ENCODE results near the gene PHGDH.
"Not testable (repeated sequence)": the region's sequence is repeated elsewhere in the genome, so short reads cannot be mapped to it uniquely, and the experiment has no call there.

PHGDH gene

DNA sequence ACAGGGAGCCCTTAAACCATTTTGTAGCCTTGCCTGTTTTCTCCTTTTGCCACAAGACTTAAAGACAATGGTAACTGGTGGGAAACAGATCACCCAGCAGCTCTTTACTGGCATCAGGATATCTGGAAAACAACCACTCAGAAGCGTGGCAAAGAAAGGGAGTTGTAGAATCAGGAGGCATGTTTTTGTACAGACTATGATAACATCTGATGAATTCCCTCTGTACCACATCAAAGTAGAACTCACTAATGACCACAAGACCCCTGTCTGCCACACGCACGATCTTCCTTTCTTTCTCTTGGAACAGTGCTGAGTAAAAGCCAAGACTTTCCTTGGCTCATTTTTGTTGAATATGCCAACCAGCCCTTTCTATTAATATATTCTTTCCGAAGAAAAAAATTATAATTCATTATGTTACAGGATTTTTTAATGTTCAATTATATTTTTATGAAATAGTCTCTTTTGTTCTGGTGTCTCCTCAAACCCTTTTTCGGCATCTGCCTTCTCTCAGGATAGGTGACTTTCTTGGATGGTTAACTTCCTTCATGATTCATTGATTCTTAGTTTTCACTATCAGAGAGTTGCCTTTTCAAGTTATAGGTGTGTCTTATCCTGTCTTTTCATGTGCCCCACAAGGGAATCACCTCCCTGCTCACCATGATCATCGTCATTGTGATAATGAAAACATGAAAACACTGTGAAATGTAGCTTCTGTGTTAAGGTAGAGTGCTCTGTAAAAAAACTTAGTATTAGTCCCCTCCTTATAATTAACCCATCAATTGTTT lies 7.9 kb upstream of the PHGDH start:
- in situ Hi-C loops (cut with MboI; ENCODE audit: low sequenced_read_pairs), result no loop called here
- peaks cover 9% of the 10 kb centered on the region; the same call in 1 of the 2 replicates for H3K27me3 ChIP-seq (ENCODE audit: low read depth)
- H3K9me3 ChIP-seq, result peaks cover 9% of the 10 kb centered on the region; the same call in 1 of the 2 replicates
- DNase-seq (ENCODE audit: low spot score in 2 of 2), result no peak
- no peaks in the 10 kb centered on the region for H3K36me3 ChIP-seq (replicated peaks)
- no peaks in the 10 kb centered on the region for H3K4me1 ChIP-seq
- H3K4me3 ChIP-seq, result no peak overlapping the region

GRCh38 chr1:119706599-119706998 lies 5.1 kb upstream of the PHGDH start:
- H3K4me3 ChIP-seq; H3K36me3 ChIP-seq (replicated peaks); H3K9me3 ChIP-seq; DNase-seq (ENCODE audit: low spot score in 2 of 2); in situ Hi-C loops (cut with MboI; ENCODE audit: low sequenced_read_pairs): not testable (repeated sequence)
- Histone ChIP-seq H3K4me1 (peaks cover 15% of the 10 kb centered on the region), H3K27me3 (ENCODE audit: low read depth) (peaks cover 11% of the 10 kb centered on the region; the same call in 1 of the 2 replicates)

GRCh38 chr1:119711356-119711803 lies 354 bp upstream of the PHGDH start:
- Histone ChIP-seq H3K27me3 (ENCODE audit: low read depth) (peaks cover 11% of the 10 kb centered on the region; the same call in 1 of the 2 replicates), H3K36me3 (replicated peaks) (peaks cover 10% of the 10 kb centered on the region), H3K4me3 (peak overlapping the region; percentile 92), H3K4me1 (peaks cover 44% of the 10 kb centered on the region)
- H3K9me3 ChIP-seq; DNase-seq (ENCODE audit: low spot score in 2 of 2); in situ Hi-C loops (cut with MboI; ENCODE audit: low sequenced_read_pairs): not testable (repeated sequence)

GRCh38 chr1:119712342-119713038 lies 756 bp downstream of the PHGDH start:
- H3K36me3 ChIP-seq (replicated peaks), result peaks cover 10% of the 10 kb centered on the region
- H3K9me3 ChIP-seq, result peaks cover 2% of the 10 kb centered on the region; the same call in 1 of the 2 replicates
- in situ Hi-C loops (cut with MboI; ENCODE audit: low sequenced_read_pairs), result no loop called here
- DNase-seq (ENCODE audit: low spot score in 2 of 2), result peak; percentile 88 to 93
- H3K27me3 ChIP-seq (ENCODE audit: low read depth), result peaks cover 8% of the 10 kb centered on the region; the same call in 1 of the 2 replicates
- peak overlapping the region; percentile 92 for H3K4me3 ChIP-seq
- H3K4me1 ChIP-seq, result peaks cover 47% of the 10 kb centered on the region

DNA sequence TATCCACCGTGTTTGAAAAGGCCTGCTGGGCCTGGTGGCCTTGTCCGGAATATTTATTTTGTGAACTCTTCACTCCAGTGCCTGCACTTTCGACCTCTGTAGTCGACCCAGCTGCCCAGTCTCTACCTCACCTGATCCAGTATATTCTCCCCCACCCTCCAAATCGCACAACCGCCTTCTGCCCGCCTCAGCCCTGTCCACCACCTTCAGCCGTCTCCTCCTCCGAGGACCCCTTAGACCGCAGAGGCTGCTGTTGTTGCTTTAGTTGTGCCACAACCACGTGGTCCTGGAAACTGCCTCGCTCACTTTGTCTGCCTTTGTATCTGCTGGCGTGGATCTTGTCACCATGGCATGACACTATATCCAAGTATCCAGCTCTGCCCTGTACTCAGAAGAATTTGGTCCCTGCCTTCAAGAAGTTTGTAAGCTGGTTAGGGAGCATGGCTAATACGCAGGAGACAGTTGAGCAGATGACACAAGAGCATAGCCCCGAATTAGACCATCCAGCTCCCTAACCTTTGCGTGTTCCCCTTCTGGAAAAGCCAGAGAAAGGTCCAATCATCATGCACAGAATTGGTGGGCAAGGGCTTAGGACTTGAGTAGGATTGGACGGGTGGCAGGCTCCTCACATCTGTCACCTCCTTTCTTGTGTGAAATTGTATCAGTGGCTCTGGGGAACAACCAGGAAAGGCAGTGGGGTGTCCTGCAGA lies 1.5 kb downstream of the PHGDH start:
- peaks cover 47% of the 10 kb centered on the region for H3K4me1 ChIP-seq
- H3K27me3 ChIP-seq (ENCODE audit: low read depth), result peaks cover 8% of the 10 kb centered on the region; the same call in 1 of the 2 replicates
- H3K4me3 ChIP-seq, result peak overlapping the region; percentile 92
- H3K36me3 ChIP-seq (replicated peaks), result peaks cover 10% of the 10 kb centered on the region
- in situ Hi-C loops (cut with MboI; ENCODE audit: low sequenced_read_pairs), result no loop called here
- peaks cover 2% of the 10 kb centered on the region; the same call in 1 of the 2 replicates for H3K9me3 ChIP-seq
- peak; percentile 32 to 58 for DNase-seq (ENCODE audit: low spot score in 2 of 2)

GRCh38 chr1:119713749-119714456 lies 2.2 kb downstream of the PHGDH start:
- in situ Hi-C loops (cut with MboI; ENCODE audit: low sequenced_read_pairs), result no loop called here
- H3K4me1 ChIP-seq, result peaks cover 47% of the 10 kb centered on the region
- peak overlapping the region; percentile 92 for H3K4me3 ChIP-seq
- peaks cover 1% of the 10 kb centered on the region; the same call in 1 of the 2 replicates for H3K27me3 ChIP-seq (ENCODE audit: low read depth)
- peak; percentile 17 to 48 for DNase-seq (ENCODE audit: low spot score in 2 of 2)
- H3K36me3 ChIP-seq (replicated peaks), result peaks cover 10% of the 10 kb centered on the region
- H3K9me3 ChIP-seq, result peaks cover 2% of the 10 kb centered on the region; the same call in 1 of the 2 replicates

- Histone ChIP-seq H3K9me3 (peaks cover 2% of the 10 kb centered on the region; the same call in 1 of the 2 replicates), H3K36me3 (replicated peaks) (peaks cover 14% of the 10 kb centered on the region), H3K4me1 (peaks cover 44% of the 10 kb centered on the region), H3K4me3 (peak overlapping the region; percentile 92), H3K27me3 (ENCODE audit: low read depth) (no peaks in the 10 kb centered on the region)
- peak in 1 of 2 experiments; percentile 28 for DNase-seq (ENCODE audit: low spot score in 2 of 2)
- in situ Hi-C loops (cut with MboI; ENCODE audit: low sequenced_read_pairs), result no loop called here
Observed at GRCh38 chr1:119714583-119714982, 2.8 kb downstream of the PHGDH start.

DNA sequence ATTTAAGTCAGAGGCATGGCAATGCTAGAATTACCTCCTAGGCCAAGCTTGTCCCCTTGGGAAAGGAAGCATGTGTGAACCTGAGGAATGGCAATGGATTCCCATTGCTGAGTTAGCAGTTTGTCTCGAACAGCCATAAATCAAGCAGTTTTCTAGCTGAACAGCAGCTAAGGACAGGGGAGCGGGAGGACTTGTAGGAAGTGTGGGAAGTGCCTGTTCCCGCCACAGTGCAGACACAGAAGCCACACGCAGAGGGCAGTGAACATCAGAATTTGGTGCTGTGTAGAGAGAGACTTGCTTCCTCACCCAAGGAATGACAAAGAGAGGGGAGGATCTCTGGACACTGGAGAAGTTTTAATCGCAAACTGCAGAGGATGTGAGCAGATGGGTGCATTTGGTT lies 3.8 kb downstream of the PHGDH start:
- DNase-seq (ENCODE audit: low spot score in 2 of 2), result peak in 1 of 2 experiments; percentile 52
- H3K9me3 ChIP-seq, result peaks cover 2% of the 10 kb centered on the region; the same call in 1 of the 2 replicates
- H3K36me3 ChIP-seq (replicated peaks), result peaks cover 23% of the 10 kb centered on the region
- in situ Hi-C loops (cut with MboI; ENCODE audit: low sequenced_read_pairs), result no loop called here
- H3K4me1 ChIP-seq, result peaks cover 36% of the 10 kb centered on the region
- no peaks in the 10 kb centered on the region for H3K27me3 ChIP-seq (ENCODE audit: low read depth)
- no peak overlapping the region for H3K4me3 ChIP-seq

- peaks cover 33% of the 10 kb centered on the region for H3K4me1 ChIP-seq
- DNase-seq (ENCODE audit: low spot score in 2 of 2), result no peak
- H3K36me3 ChIP-seq (replicated peaks), result peaks cover 43% of the 10 kb centered on the region
- H3K27me3 ChIP-seq (ENCODE audit: low read depth), result no peaks in the 10 kb centered on the region
- in situ Hi-C loops (cut with MboI; ENCODE audit: low sequenced_read_pairs), result no loop called here
- H3K9me3 ChIP-seq, result no peaks in the 10 kb centered on the region
- H3K4me3 ChIP-seq, result no peak overlapping the region
Observed at GRCh38 chr1:119718409-119718808, 6.7 kb downstream of the PHGDH start.

DNA sequence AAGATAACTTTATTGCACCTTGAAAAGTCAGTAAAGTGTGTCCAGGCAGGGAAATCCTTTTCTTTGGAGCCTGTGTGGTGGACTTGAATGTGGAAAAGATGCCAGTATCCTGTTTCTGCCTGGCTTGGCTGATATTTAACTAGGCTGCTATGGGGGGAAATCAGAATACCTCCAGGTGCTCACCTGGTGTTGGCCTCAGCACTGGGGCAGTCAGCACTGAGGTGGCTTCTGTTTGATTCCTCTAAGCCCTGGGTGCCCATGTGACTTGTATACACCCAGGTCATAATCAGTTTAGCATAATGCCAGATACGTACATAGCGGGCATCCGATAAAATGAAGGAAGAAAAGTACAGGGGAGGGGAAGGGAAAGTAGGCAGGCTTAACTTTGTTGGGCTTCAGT lies 7.2 kb downstream of the PHGDH start:
- H3K36me3 ChIP-seq (replicated peaks), result peaks cover 46% of the 10 kb centered on the region
- H3K4me1 ChIP-seq, result peaks cover 28% of the 10 kb centered on the region
- no peaks in the 10 kb centered on the region for H3K9me3 ChIP-seq
- in situ Hi-C loops (cut with MboI; ENCODE audit: low sequenced_read_pairs), result no loop called here
- no peak overlapping the region for H3K4me3 ChIP-seq
- H3K27me3 ChIP-seq (ENCODE audit: low read depth), result no peaks in the 10 kb centered on the region
- DNase-seq (ENCODE audit: low spot score in 2 of 2), result no peak

DNA sequence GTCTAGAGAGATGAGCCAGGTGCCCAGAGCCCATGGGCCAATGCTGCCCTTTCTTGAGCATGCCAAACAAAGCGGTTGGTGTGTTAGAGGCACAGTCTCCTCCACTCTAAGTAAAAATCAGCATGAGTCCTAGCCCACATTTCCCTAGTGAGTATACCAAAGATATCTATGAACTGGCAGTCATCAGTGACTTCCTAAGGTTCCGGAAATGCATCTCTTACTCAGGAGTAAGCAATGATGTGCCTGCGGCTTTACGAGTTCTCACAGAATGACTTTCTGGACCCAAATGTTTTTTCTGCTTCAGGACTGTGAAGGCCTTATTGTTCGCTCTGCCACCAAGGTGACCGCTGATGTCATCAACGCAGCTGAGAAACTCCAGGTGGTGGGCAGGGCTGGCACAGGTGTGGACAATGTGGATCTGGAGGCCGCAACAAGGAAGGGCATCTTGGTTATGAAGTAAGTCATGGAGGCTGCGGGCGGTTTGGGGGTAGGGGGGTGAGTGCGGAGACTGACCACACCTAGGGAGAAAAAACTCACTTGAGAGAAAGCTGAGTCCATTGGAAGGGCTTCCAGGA lies 9.2 kb downstream of the PHGDH start:
- Histone ChIP-seq H3K4me1 (peaks cover 8% of the 10 kb centered on the region), H3K36me3 (replicated peaks) (peaks cover 64% of the 10 kb centered on the region), H3K4me3 (no peak overlapping the region), H3K9me3 (no peaks in the 10 kb centered on the region), H3K27me3 (ENCODE audit: low read depth) (no peaks in the 10 kb centered on the region)
- in situ Hi-C loops (cut with MboI; ENCODE audit: low sequenced_read_pairs), result loop anchor here (10.0 kb wide), 1 partner anchor 96 kb away; no protein-coding TSS in a partner anchor
- no peak for DNase-seq (ENCODE audit: low spot score in 2 of 2)

- no peaks in the 10 kb centered on the region for H3K9me3 ChIP-seq
- DNase-seq (ENCODE audit: low spot score in 2 of 2), result no peak
- H3K4me3 ChIP-seq, result no peak overlapping the region
- in situ Hi-C loops (cut with MboI; ENCODE audit: low sequenced_read_pairs), result loop anchor here (10.0 kb wide), 1 partner anchor 97 kb away; no protein-coding TSS in a partner anchor
- no peaks in the 10 kb centered on the region; the same call in 1 of the 2 replicates for H3K4me1 ChIP-seq
- no peaks in the 10 kb centered on the region for H3K27me3 ChIP-seq (ENCODE audit: low read depth)
- peaks cover 73% of the 10 kb centered on the region for H3K36me3 ChIP-seq (replicated peaks)
Observed at GRCh38 chr1:119721896-119722295, 10.2 kb downstream of the PHGDH start.

Measured in HAP-1 (cell line).